Midbrain (tissue), 1 donor: ENCODE measurements around the gene SLC5A9.
"Not testable (repeated sequence)": the region's sequence is repeated elsewhere in the genome, so short reads cannot be mapped to it uniquely, and the experiment has no call there.

ENCODE experiments used
- DNase-seq: peaks from one replicate; lab custom pipeline; 2025; lab: John Stamatoyannopoulos, UW

SLC5A9 gene

DNA sequence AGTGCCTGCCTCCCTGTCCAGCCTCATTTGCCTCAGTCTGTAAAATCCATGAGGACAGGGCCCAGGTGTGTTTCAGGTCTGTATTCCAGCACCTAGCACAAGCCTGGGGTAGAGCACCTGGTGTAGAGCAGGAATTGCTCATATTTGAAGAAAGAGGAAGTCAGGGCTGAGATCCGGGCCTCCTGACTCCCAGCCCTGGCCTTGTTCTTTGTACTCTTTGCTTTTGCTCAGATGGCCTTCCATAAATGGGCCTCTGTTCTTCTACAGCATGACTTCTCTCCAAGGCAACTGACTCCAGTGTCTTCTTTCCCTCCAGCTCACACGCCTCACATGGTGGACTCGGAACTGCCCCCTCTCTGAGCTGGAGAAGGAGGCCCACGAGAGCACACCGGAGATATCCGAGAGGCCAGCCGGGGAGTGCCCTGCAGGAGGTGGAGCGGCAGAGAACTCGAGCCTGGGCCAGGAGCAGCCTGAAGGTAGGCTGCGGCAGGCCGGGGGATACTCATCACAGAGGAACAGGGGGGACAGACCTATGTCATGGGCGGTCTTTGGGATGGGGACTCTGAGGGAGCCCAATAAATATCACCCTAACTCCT is 19.7 kb downstream of the SLC5A9 start:
- DNase-seq: no peak

DNA sequence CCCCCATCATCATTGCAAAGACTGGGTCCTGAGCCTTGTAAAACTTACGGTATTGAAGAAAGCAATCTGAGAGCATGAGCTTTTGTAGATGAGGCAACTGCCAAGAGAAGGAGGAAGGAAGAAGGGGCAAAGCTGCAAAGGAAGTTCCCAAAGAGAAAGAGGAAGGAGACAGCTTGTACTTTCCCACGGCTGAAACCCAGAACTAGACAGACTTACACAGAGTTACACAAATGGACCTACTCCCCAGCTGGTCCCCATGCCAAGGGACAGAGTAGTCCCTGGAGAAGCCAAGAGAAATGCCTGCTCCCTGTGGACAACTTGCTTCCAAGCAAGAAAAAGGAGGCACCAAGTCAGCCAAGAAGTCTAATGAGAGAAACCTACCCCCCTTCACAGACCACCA is 22.6 kb downstream of the SLC5A9 start:
- DNase-seq: peak; percentile 29

DNA sequence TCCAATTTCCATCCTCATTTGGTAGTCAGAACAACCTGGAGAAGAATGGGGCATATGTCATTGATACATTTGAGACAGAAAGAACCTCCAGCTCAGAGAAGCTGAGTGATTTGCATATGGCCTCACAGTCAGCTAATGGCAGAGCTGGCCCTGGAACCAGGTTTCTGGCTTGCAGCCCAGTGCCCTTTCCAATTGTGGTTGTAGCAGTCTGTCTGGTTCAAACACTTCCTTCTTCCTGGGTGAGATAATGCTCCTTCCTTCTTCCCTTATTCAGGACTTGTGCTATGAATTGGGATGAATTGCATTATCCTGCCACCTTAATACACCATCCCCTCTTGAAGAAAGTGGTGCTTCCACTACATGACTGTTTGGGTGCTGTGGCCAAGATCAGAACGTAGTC is 24.2 kb downstream of the SLC5A9 start:
- DNase-seq: peak; percentile 19

DNA sequence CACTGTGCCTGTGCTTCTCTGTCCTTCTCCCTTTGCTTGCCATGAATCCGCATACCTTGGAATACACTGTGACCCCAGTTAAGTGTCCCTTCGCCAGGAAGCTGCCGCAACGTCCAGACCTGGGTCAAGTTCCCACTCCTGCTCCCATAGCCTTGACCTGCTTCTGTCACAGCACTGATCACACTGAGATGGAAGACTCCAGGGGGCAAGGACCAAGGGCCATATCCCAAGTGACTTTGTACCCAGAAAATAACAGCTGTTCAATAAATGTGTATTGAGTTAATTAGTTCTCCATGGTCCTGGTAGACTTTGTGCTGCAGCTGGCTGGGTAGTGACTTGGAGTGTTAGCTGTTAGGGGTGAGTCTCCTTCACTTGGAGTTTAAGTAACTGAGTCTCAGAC is 25.8 kb downstream of the SLC5A9 start:
- no peak for DNase-seq

DNA sequence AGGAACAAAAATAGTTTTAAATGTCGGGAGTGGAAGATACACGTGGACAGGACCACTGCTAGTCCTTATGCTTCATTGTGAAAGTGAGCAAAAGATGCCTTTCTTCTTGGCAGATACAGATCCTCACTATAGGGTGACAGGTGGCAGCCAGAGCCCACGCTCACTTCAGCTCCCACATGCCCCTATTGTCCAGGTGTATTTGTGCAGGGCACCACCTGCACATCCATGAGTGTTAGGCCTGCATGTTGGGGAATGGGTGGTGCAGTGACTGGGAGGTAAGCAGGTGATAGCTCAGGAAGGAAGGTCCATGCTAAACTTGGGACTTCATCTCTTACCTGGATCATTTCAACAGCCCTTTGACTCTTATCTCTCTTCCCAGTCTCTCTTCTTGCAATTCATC is 27.4 kb downstream of the SLC5A9 start:
- no peak for DNase-seq

GRCh38 chr1:48250572-48250971 is 28.1 kb downstream of the SLC5A9 start:
- DNase-seq: no peak

DNA sequence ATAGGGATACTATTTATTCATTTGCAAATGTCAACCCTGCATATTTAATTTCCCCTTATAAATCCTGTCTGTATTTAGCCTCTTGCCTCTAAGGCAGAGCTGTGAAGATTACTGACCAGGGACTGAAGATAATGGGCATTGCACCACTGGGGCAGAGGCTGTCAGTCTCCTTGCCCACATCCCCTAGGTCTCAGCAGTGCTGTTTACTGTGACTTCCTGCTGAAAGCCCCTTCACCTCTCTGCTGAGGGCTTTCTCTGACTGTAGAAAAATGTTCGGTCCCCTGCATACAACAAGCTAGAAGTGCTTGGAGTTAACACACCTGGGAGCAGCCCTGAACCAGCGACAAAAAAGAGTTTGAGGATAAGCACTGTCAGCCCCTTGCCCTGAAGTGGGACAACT is 28.8 kb downstream of the SLC5A9 start:
- DNase-seq: no peak

GRCh38 chr1:48251821-48252220 is 29.3 kb downstream of the SLC5A9 start:
- DNase-seq: no peak

DNA sequence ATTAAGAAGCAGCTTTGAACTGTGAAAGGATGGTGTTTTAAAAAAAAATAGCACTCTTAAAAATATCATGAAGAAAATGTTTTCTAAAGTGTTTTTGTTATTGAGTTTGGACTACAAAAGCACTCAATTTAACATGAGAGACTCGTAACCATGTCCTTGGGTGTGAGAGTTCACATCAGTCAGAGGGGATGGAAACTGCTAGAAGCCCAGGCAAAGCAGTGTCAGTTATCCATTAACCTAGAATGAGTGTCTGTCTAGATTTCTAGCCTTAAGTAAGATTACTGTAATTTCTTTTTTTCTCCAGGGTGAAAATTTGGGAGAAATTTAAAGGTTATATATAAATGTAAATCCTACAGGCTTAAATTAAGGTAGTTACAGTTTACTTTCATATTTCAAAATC is 31.7 kb downstream of the SLC5A9 start:
- no peak for DNase-seq

GRCh38 chr1:48258106-48258505 is 35.6 kb downstream of the SLC5A9 start:
- no peak for DNase-seq

- DNase-seq: no peak
Measured at GRCh38 chr1:48261881-48262400, 39.4 kb downstream of the SLC5A9 start.

- no peak for DNase-seq
Measured at GRCh38 chr1:48263041-48263440, 40.5 kb downstream of the SLC5A9 start.

DNA sequence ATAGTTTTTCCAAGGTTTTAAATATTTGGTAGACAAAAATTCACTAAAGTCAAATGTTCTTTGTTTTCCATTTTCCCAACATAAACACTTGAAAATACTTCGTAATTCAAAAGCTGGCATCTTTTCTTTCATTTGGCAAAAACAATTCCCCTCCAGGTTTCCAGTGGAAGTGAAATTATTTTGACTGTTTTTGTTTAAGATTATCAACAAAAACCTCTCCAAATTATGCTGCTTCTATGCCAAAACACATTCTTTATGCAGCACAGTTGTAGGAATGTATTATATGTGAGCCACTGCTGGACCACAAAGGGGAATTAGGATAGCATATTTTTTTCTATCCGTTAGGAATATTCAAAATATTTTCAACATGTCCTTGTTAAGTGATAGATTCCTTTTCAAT is 44.1 kb downstream of the SLC5A9 start:
- DNase-seq: no peak

GRCh38 chr1:48277437-48277836 is 54.9 kb downstream of the SLC5A9 start:
- DNase-seq: not testable (repeated sequence)

GRCh38 chr1:48282329-48282728 is 59.8 kb downstream of the SLC5A9 start:
- DNase-seq: not testable (repeated sequence)

DNA sequence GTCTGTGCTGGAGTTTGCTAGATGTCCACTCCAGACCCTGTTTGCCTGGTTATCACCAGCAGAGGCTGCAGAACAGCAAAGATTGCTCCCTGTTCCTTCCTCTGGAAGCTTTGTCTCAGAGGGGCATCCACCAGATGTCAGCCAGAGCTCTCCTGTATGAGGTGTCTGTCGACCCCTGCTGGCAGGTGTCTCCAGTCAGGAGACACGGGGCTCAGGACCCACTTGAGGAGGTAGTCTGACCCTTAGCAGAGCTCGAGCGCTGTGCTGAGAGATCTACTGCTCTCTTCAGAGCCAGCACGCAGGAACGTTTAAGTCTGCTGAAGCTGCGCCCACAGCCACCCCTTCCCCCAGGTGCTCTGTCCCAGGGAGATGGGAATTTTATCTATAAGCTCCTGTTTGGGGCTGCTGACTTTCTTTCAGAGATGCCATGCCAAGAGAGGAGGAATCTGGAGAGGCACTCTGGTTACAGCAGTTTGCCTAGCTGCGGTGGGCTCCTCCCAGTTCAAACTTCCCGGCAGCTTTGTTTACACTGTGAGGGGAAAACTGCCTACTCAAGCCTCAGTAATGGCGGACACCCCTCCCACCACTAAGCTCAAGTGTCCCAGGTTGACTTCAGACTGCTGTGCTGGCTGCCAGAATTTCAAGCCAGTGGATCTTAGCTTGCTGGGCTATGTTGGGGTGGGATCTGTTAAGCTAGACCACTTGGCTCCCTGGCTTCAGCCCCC is 62.3 kb downstream of the SLC5A9 start:
- not testable (repeated sequence) for DNase-seq

- DNase-seq: no peak
Measured at GRCh38 chr1:48285525-48285924, 63.0 kb downstream of the SLC5A9 start.

- no peak for DNase-seq
Measured at GRCh38 chr1:48291421-48291820, 68.9 kb downstream of the SLC5A9 start.

DNA sequence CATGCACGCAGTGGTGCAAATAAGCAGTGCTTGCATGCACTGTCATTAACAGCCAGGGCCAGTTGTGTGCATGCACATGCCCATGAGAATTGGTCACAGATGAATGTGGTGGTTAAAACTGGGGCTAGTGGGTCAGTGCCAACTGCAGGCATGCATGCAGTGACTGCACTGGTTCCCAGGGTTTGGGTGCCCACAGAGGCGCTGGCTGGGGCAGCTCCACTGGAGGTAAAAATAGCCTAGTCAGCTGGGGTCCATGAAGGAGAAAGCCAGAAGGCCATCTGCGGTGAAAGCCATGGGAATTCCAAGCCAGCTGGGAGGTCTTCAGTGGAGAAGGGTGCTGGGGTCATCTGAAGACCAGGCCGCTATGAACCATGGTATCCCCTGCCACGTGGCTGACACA is 70.2 kb downstream of the SLC5A9 start:
- no peak for DNase-seq

DNA sequence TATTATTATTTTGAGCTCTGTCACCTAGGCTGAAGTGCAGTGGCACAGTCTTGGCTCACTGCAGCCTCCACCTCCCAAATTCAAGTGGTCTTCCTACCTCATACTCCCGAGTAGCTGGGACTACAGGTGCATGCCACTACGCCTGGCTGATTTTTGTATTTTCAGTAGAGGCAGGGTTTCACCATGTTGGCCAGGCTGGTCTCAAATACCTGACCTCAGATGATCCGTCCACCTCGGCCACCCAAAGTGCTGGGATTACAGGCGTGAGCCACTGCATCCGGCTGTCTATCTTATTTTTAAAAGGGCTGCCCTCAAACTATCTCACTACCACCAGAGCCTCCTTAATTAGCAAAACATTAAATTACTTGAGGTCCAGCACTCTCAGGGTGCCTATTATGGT is 71.6 kb downstream of the SLC5A9 start:
- DNase-seq: not testable (repeated sequence)

DNA sequence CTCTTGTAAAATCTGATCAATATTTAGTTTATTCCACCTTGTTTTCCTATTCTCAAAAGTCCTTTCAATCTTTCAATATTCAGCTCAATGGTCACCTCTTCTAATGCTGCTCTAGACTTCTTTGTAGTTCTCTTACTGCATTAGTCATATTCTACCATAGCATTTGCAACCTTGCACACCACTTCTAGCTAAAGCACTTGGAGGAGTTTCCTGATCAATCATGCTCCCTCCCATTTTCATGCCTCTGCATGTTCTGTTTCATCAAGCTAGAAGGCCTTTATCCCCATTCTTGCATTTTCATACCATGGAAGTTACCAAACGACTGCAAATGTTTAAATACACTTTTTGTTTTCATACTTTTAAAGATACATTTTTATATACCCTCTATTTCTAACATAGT is 72.1 kb downstream of the SLC5A9 start:
- DNase-seq: no peak
